Activated CD4-positive, alpha-beta T cell treated with anti-CD3 and anti-CD28 coated beads, Interleukin-2, amount 50 U/mL, for 48 hours (primary cell): ENCODE measurements around the gene BCL2L15.
A peak's percentile ranks its signal among the peaks of the same experiment; 100 is the strongest.
"Not testable (repeated sequence)": the region's sequence is repeated elsewhere in the genome, so short reads cannot be mapped to it uniquely, and the experiment has no call there.

Experiments used
- DNase-seq, 2 experiments: peaks; one replicate each; pipeline ENCODE4 v3.0.0-alpha.2; 2020

BCL2L15 gene

GRCh38 chr1:113868387-113869083 is 18.8 kb downstream of the BCL2L15 start:
- peak in 1 of 2 experiments; percentile 17 for DNase-seq

- DNase-seq = no peak
Observed at GRCh38 chr1:113861641-113862040, 25.7 kb downstream of the BCL2L15 start.

GRCh38 chr1:113860891-113861290 is 26.5 kb downstream of the BCL2L15 start:
- DNase-seq = no peak

- DNase-seq = no peak
Observed at GRCh38 chr1:113859478-113860175, 27.8 kb downstream of the BCL2L15 start.

- no peak for DNase-seq
Observed at GRCh38 chr1:113858982-113859381, 28.4 kb downstream of the BCL2L15 start.

- no peak for DNase-seq
Observed at GRCh38 chr1:113858418-113858817, 29.0 kb downstream of the BCL2L15 start.

- no peak for DNase-seq
Observed at GRCh38 chr1:113857776-113858175, 29.6 kb downstream of the BCL2L15 start.

- no peak for DNase-seq
Observed at GRCh38 chr1:113856401-113856790, 31.0 kb downstream of the BCL2L15 start.

- no peak for DNase-seq
Observed at GRCh38 chr1:113855630-113856400, 31.6 kb downstream of the BCL2L15 start.

GRCh38 chr1:113854234-113854633 is 33.1 kb downstream of the BCL2L15 start:
- no peak for DNase-seq

GRCh38 chr1:113852694-113853093 is 34.7 kb downstream of the BCL2L15 start:
- DNase-seq = not testable (repeated sequence)

- DNase-seq = no peak
Observed at GRCh38 chr1:113850127-113850796, 37.1 kb downstream of the BCL2L15 start.

GRCh38 chr1:113849072-113849471 is 38.3 kb downstream of the BCL2L15 start:
- DNase-seq = no peak

GRCh38 chr1:113846391-113847035 is 40.9 kb downstream of the BCL2L15 start:
- no peak for DNase-seq

GRCh38 chr1:113836534-113836933 is 50.8 kb downstream of the BCL2L15 start:
- no peak for DNase-seq

GRCh38 chr1:113835686-113836290 is 51.6 kb downstream of the BCL2L15 start:
- no peak for DNase-seq

- DNase-seq = no peak
Observed at GRCh38 chr1:113834716-113835115, 52.7 kb downstream of the BCL2L15 start.
